ENCODE measurements around the gene CDK2AP2.

- TF ChIP-seq EZH2 (IDR thresholded peaks at IDR 0.05; ENCODE audit: borderline replicate concordance, insufficient read depth, low read depth, low read length, poor library complexity, severe bottlenecking) (no peak), CTCF (IDR thresholded peaks at IDR 0.05) (no peak)
These were observed 35.1 kb downstream of the CDK2AP2 start for GRCh38 chr11:67472882-67473281.
